Daoy (cell line): ENCODE data around the gene GGPS1. TPM values are rescaled to one million over a fixed set of nuclear protein-coding genes. Genes with fewer than 3 reads are reported as not detected.
"Not testable (repeated sequence)": the region's sequence is repeated elsewhere in the genome, so short reads cannot be mapped to it uniquely, and the experiment has no call there.

ENCODE experiments used
- DNase-seq: peaks from one replicate; pipeline ENCODE4 v3.0.0-alpha.2; 2015; ENCODE audit warnings: low read depth
- total RNA-seq: library from RNA; depleted of rRNA; stranded (reverse); fragments of >200 nt; shearing (Covaris generic); gene quantifications from 2 replicates; pipeline ENCODE4 v1.2.3, GENCODE V29; 2014; rRNA removed

The GGPS1 gene
- 31.6 and 43.2 TPM in 2 replicates for total RNA-seq

DNA sequence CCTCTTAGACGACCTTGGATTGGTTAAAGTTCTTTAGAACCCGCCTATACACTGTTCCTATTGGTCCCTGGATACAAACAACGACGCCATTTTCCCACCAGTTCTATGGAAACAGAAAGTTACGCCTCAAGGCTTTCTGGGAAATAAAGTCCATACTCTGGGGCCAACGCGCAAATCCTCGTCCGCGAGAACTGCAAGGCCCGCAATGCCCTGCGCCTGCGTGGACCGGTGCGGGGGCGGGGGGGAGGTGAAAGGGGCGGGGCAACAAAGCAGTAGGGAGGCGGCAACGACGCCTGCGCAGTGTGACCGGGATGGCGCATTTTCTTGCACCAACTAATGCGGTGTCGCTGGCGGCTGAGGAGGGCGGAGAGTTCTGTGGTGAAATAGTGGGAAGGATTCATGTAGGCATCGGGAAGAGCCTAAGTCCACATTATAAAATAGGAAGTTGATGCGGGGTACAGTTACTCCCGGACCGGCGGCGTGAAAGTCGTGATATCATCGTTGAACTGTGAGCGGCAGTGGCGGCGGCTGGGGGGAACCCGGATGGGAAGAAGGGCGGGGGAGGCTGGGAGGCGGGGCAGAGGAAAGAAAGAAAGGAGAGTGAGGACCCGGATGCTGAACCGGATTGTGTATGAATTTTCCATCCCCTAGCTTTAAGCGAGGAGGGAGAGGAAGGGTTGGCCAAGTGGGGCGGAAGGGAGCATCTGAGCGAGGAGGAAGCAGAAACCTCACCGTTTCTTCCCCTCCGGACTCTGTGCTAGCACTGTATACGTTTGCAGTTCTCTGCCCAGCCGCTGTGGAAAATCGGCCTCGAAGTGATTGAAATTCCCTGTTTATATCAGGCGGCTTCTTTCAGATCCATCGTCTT is at the start of gene GGPS1:
Gene GGPS1 (plus strand): TSS at position 300 of the 868 bp plus-strand sequence. CDS start 6,695 bp downstream, outside the sequence.
- DNase-seq = peak; percentile 99

DNA sequence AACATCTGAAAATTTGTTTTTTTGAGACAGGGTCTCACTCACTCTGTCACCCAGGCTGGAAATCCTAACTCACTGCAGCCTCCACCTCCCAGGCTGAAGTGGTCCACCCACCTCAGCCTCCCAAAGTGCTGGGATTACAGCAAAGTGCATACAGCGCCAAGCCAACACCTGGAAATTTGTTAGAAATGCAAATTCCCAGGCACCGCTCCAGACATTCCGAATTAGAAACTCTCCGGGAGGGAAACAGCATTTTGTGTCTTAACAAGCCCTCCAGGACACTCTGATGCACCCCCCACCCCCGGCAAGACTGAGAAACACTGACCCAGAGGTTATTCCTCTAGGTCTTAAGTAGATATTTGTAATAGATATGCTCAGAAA is 49.5 kb upstream of the GGPS1 start:
- no peak for DNase-seq

DNA sequence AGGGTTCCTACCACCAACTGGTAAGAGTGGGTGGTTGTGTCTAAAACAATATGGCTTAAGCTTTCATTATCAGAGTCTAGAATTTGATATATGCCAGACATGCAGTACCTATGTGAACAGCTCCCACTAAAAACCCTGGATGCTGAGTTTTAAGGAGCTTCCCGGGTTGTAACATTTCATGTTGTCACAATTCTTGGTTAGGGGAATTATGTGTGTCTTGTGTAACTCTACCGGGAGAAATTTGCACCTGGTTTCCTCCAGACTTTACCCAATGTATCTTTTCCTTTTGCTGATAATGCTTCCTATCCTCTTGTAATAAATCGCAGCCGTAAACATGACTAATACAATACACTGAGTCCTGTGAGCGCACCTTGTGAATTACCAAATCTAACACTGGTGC is 48.7 kb upstream of the GGPS1 start:
- no peak for DNase-seq

DNA sequence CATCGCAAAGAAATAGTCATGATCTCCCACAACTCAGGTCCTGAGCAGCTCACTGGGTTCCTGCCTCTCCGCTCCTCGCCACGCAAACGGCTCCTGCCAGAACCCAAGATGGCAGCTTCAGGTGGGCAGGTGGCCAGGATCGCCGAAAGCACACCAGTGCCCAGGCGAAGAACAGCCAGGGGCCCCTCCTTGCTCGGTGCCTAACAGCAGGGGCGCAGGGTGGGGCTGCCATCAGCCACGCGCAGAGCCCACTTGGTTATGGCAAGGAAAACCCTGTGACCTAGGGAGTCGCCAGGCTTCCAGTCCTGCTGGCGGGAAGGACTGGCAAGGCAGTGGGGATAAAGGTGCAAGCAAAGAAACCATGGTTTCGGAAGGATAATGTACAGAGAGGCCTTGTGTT is 47.9 kb upstream of the GGPS1 start:
- no peak for DNase-seq

DNA sequence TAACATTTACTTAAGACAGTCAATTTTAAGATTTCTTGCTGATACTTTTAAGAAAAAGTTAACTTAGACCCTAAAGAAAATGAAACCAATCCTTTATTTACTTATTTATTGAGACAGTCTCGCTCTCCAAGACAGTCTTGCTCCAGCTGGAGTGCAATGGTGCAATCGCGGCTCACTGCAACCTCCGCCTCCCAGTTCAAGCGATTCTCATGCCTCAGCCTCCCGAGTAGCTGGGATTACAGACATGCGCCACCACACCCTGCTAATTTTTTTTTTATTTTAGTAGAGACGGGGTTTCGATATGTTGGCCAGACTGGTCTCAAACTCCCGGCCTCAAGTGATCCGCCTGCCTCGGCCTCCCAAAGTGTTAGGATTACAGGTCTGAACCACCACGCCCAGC is 44.7 kb upstream of the GGPS1 start:
- not testable (repeated sequence) for DNase-seq

DNA sequence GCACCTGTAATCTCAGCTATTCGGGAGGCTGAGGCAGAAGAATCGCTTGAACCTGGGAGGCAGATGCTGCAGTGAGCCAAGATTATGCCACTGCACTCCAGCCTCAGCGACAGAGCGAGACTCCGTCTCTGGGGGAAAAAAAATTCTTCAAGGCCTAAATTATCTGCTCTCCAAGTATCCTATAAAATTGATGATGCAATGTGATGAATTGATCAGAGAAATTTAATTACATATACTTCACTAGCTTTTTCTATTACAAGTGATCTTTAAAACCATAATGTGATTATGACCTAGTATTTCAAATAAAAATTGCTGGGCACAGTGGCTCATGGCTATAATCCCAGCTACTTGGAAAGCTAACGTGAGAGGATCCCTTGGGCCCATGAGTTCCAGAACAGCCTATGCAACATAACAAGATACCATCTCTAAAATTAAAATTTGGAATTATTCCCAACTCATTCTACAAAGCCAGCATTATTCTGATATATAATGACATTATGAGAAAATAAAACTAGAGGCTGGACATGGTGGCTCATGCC is 44.1 kb upstream of the GGPS1 start:
- no peak for DNase-seq

DNA sequence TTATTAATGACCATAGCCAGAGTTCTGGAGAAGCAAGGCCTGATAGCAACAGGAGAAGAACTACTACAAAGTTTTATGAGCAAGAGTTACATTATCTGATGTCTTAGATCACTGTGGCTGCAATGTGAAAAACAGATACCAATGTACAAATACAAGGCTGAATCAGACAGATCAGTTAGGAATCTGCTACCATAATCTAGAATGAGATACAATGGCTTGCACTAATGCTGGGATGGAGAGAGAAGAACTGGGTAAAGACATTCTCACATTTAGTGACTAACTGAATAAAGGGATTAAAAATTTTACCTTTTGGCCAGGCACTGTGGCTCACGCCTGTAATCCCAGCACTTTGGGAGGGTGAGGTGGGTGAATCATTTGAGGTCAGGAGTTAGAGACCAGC is 41.7 kb upstream of the GGPS1 start:
- DNase-seq = no peak

DNA sequence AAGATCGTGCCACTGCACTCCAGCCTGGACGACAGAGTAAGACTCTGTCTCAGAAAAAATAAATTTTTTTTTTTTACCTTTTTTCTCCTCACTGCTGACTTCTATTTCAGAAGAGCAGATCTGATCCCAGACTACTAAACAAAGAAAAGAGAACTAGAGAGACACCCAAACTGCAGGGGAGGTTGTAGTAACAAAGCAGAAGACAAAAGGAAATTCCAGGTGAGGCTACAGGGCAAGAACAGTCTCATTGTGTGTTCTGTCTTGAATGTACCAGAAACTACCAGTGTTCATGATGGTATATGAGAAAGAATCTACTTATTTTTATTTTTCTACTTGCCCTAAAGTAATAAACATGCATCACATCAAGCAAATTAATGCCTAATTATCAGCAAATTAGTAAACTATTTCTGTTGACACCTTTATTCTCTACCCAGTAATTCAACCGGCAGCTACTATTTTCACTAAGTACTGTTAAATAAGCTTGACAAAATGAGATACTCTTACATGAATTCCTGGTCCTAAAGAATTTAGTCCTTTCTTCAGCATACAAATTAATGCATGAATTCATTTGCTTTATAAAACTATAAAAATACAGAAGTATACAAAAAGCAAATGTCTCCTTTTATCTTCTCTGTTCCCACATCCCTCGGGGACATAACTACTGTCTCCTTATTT is 41.0 kb upstream of the GGPS1 start:
- no peak for DNase-seq

DNA sequence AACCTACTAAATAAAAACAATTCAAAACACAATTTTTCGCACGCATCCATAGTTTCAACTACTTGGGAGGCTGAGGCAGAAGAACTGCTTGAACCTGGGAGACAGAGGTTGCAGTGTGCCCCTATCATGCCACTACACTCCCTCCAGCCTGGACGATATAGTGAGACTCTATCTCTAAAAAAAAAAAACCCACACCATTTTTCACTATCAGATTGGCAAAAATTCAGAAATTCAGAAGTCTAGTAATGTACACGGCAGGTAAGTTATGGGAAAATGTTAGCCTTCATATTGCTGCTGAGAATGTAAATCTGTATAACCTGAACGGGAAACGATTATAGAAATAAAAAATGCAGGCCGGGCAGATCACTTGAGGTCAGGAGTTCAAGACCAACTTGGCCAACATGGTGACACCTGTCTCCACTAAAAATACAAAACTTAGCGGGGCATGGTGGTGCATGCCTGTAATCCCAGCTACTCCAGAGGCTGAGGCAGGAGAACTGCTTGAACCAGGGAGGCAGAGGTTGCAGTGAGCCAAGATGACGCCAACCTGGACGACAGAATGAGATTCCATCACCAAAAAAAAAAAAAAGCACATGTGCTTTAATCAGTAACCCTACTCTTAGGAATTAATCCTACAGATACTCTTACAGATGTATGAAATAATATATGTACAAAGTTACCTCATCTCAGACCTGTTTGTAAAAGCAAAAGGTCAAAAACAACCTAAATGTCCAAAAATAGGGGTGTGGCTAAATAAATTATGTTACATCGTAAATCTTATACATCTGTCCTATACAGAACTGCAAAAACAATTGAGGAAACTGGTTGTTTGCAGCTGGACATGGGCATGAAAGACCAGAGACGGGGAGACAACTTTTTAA is 38.3 kb upstream of the GGPS1 start:
- DNase-seq = no peak

DNA sequence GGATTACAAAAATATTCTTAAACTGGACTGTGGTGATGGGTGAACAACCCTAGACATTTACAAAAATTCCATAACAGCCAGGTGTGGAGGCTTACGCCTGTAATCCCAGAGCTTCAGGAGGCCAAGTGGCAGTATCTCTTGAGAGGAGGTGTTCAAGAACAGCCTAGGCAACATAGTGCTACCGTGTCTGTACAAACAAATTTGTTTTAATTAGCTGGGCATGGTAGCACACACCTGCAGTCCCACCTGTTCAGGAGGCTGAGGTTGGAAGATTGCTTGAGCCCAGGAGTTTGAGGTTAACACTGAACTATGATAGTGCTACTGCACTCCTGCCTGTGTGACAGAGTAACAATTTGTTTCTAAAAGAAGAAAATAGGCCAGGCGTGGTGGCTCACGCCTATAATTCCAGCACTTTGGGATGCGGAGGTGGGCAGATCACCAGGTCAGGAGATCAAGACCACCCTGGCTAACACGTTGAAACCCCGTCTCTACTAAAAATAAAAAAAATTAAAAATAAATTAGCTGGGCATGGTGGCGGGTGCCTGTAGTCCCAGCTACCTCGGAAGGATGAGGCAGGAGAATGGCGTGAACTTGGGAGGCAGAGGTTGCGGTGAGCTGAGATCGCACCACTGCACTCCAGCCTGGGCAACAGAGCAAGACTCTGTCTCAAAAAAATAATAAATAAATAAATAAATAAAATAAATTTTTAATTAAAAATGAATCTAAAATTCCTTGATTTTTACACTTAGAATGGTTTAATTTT is 37.4 kb upstream of the GGPS1 start:
- DNase-seq = no peak

DNA sequence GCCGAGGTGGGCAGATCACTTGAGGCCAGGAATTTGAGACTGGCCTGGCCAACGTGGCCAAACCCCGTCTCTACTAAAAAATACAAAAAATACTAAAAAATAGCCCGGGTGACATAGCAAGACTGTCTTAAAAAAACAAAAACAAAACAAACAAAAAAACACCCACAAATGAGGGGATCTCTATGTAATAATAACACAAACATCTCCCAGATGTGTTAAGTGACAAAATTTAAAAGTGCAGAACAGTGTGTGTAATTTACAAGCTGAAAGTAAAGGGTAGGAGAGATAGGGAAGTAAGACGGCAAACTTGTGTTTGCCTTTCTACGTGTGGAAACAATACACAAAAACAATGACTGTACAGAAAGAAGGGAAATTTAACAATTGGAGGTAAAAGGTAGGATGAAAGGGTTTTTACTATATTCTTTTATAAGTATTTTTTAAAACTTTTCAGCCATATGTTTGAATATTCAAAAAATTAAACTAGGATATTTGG is 36.7 kb upstream of the GGPS1 start:
- no peak for DNase-seq

DNA sequence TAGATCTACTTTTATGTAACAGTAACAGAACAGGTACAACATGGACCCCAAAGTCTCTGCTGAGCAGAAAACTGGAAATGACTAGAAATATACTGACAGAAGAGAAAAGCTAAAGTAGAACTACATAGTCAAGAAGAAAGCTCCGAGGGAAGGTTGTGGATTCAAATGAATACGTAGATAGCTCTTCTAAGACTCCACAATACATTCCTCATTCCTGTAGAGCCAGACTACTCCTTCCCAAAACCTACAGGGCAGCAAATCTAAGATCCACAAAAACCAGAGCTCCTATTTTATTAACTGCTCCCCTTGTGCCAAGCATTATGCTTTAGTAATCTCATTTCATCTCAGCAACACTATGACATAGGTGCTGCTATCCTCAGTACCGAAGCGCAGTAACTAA is 35.6 kb upstream of the GGPS1 start:
- no peak for DNase-seq

DNA sequence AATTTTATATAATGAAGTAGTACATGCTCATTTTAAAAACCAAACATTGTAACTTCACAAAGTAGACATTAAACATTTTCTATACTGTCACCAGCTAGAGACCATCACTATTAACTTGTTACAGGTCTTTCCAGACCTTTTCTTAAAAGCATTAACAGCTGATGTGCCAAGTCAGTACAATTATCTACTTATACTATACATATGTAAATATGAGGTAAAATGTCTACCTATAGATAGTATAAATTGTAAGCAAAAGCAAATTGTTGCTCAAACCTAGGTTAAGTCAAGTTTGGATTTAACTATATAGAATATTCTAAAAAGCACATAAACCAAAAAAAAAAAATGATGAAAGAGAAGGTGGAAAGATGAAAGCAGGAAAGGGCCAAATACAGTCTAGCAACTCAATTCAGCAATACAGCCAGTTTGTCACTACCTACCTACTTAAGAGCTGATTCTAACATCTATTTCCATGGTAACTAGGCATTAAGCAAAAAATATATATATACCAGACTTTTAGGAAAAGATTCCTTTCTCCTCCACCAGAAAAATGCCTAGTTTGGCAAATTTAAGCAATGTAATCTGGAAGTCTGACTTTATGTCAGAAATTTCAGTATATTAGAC is 34.9 kb upstream of the GGPS1 start:
- no peak for DNase-seq

DNA sequence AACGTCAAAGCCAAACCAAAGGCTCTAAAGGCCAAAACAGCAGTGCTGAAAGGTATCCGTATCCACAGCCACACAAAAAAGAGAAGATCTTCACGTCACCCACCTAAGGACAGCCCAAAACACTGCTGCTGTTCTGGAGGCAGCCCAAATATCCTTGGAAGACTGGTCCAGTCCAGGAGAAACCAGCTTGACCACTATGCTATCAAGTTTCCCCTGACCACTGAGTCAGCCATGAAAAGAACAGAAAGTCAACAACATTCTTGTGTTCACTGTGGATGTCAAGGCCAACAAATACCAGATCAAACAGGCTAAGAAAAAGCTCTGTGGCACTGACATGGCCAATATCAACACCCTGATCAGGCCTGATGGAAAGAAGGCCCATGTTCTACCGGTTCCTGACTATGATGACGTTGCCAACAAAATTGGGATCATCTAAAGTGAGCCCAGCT is 32.4 kb upstream of the GGPS1 start:
- no peak for DNase-seq

DNA sequence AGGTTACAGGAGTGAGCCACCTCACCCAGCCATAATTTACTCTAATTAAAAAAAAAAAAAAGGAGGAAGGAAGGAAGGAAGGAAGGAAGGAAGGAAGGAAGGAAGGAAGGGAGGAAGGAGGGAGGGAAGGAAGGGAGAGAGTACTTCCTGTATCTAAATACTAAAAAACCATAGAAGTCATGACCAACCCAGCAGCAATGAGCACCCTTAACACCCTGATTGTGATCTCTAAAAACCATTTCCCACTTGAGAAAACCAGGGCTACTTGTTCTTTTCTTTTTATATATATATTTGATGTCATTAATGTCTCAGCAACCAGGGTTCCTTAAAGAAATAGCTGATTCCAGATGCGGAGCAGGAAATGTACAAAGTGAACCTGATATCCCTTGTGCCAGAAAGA is 31.6 kb upstream of the GGPS1 start:
- DNase-seq = no peak

DNA sequence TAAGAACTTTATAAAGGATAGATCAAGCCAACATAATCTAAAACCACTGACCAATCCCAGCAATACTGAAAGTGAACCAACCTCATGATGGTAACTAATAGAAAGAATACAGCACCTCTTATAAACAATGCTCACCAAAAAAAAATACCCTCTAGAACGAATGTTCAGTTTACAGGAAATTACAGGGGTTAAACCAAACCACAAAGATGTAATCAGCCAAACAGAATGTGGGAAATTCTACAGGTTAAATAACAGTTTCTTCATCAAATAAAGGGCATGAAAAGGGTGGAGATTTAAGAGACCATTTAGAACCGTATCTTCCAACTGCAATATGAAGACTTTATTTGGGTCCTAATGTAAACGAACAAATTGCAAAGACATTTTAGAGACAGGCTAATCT is 30.8 kb upstream of the GGPS1 start:
- no peak for DNase-seq

DNA sequence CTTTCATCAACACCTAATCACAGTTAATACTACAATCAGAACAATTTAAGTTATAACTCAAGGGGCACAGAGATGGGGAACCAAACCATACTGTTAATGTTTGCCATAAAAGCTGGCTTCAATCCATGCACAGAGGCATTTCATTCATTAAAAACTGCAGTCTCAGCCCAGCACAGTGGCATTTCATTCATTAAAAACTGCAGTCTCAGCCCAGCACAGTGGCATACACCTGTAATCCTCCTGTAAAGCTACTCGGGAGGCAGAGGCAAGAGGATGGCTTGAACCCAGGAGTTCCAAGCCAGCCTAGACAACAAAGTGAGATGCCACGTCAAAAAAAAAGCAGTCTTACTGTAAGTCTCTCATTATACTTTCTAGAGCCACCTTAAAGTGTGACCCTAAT is 29.6 kb upstream of the GGPS1 start:
- no peak for DNase-seq

DNA sequence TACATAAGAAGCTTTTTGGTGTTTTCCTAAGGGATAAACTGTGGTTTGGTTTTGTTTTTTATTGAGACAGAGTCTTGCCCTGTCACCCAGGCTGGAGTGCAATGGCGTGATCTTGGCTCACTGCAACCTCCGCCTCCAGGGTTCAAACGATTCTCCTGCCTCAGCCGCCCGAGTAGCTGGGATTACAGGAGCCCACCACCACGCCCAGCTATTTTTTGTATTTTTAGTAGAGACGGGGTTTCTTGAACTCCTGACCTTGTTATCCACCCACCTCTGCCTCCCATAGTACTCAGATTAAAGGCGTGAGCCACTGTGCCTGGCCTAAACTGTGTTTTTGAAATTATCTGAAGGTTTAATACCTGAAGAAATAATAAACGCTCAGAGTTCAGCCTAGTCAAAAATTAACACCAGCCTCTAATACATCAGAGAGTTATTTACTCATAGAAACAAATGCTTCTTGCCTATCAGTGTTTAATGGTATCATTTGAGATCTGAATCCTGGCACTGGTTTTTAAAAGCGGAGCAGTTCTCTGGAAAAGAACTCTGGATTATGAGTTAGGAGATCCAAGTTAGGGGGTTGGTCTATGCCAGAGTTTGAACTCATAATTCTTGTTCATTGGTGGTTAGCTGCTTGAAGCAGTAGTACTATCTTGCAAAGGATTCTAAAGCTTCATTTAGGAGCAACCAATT is 29.1 kb upstream of the GGPS1 start:
- DNase-seq = no peak

DNA sequence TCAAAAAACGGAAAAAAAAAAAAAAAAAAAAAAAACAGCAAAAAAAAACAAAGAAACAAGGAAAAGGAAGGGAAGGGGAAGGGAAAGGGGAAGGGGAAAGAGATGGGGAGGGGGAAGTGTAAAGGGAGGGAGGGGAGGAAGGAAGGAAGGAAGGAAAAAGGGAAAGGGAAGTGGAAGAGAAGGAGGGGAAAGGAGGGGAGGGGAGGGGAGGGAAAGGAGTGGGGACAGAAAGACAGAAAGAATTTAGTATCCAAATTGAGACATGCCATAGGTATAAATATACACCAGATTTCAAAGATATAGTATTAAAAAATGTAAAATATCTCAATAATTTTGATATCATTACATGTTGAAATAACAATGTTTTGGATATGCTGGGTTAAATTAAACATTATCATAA is 26.2 kb upstream of the GGPS1 start:
- DNase-seq = no peak
